H1 (cell line): ENCODE measurements around the gene ARL11.

ENCODE experiments used
- POLR2A ChIP-seq, 2 experiments: IDR thresholded peaks; 1 replicate in 1 of 2; 2 replicates in 1 of 2; pipeline ENCODE4 v1.6.1; 2011; ENCODE audit warnings: low read depth in 2 of 2, low read length in 2 of 2, mild to moderate bottlenecking in 2 of 2; ENCODE audit errors: control extremely low read depth in 1 of 2
- USF2 ChIP-seq: IDR thresholded peaks from 2 replicates; pipeline ENCODE4 v1.6.1; 2011; ENCODE audit warnings: low read length, improper control_type of control experiment
- YY1 ChIP-seq: IDR thresholded peaks from 2 replicates; pipeline ENCODE4 v1.6.1; 2011; ENCODE audit warnings: low read depth, mild to moderate bottlenecking, low read length

DNA sequence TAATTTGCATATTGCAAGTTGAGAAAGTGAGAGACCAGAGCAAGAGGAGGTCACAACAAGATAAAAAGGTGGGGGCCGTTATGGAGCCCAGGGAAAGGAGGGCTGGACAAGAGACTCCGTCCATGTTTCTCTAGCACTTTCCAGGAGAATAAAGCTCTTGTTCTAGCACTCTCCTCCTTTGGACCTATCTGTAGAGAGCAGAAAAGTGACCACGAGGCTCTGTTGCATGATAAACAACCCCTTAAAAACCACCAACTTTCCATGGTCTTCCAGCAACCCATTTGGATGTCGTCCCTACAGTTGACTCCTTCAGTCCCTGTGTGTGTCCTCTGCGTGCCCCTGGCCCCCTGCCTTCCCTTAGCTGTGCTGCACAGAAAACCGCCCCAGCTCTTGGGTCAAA, 4.1 kb upstream of the ARL11 start:
- TF ChIP-seq YY1, result no peak
- no peak for TF ChIP-seq POLR2A (IDR thresholded peaks at IDR 0.05; ENCODE audit: control extremely low read depth in 1 of 2, low read depth in 2 of 2, low read length in 2 of 2)
- TF ChIP-seq USF2, result no peak
